ENCODE measurements around the gene RTN4R.
"Not testable (repeated sequence)": the region's sequence is repeated elsewhere in the genome, so short reads cannot be mapped to it uniquely, and the experiment has no call there.

Gene RTN4R

GRCh38 chr22:20268279-20269012 lies at the start of gene RTN4R:
TSS of gene RTN4R (minus strand) at chr22:20268318. CDS start at chr22:20268092, 226 bp downstream.
- H3K4me3 ChIP-seq (ENCODE audit: low read depth, low read length), result peak within 1 kb of the TSS; percentile 61
- TF ChIP-seq CTCF (IDR thresholded peaks at IDR 0.05; ENCODE audit: low read depth, low read length) (peak; percentile 42), MYC (IDR thresholded peaks at IDR 0.05; ENCODE audit: low read depth, low read length) (no peak), MAX (IDR thresholded peaks at IDR 0.05; ENCODE audit: low read depth, low read length) (0 out of 2 replicates have a peak, but pooled peaks have one; percentile 8), POLR2A (IDR thresholded peaks at IDR 0.05; ENCODE audit: extremely low read depth, insufficient read length) (no peak)
- DNase-seq (ENCODE audit: low read depth), result peak; percentile 74

DNA sequence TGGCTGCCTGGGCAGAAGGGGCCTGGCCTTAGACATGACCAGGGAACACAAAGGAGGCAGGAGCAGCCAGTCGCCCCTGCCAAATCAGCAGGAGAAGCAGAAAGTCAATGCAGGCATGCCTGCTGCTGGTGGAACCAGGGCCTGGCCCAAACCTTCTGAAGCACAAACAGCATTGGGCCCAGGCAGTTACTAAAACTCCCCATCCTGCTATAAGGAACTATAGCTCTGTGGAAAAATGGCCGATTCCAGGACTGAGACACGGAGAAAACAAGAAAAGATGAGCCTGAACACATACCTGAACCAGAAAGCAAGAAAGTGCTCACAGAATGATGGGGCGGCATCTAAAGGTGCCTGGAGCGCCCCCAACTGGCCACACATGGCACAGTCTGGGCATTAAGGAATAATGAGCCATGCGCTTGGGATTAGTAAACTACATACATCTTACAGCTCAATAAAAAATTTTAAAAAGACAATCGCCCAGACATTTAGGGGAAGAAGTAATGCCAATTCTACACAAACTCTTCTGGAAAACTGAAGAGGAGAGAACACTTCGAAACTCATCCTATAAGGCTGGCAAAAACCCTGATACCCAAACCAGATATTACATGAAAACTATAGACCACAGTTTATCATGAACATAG lies 49.4 kb upstream of the RTN4R start:
- not testable (repeated sequence) for H3K4me3 ChIP-seq (ENCODE audit: low read depth, low read length)
- peak; percentile 39 for TF ChIP-seq CTCF (IDR thresholded peaks at IDR 0.05; ENCODE audit: low read depth, low read length)
- DNase-seq (ENCODE audit: low read depth), result peak; percentile 43

- DNase-seq (ENCODE audit: low read depth), result no peak
- no peak overlapping the region for H3K4me3 ChIP-seq (ENCODE audit: low read depth, low read length)
- TF ChIP-seq POLR2A (IDR thresholded peaks at IDR 0.05; ENCODE audit: extremely low read depth, insufficient read length) (no peak), MYC (IDR thresholded peaks at IDR 0.05; ENCODE audit: low read depth, low read length) (no peak), MAX (IDR thresholded peaks at IDR 0.05; ENCODE audit: low read depth, low read length) (no peak), CTCF (IDR thresholded peaks at IDR 0.05; ENCODE audit: low read depth, low read length) (no peak)
These were observed 48.8 kb upstream of the RTN4R start for GRCh38 chr22:20316844-20317401.

DNA sequence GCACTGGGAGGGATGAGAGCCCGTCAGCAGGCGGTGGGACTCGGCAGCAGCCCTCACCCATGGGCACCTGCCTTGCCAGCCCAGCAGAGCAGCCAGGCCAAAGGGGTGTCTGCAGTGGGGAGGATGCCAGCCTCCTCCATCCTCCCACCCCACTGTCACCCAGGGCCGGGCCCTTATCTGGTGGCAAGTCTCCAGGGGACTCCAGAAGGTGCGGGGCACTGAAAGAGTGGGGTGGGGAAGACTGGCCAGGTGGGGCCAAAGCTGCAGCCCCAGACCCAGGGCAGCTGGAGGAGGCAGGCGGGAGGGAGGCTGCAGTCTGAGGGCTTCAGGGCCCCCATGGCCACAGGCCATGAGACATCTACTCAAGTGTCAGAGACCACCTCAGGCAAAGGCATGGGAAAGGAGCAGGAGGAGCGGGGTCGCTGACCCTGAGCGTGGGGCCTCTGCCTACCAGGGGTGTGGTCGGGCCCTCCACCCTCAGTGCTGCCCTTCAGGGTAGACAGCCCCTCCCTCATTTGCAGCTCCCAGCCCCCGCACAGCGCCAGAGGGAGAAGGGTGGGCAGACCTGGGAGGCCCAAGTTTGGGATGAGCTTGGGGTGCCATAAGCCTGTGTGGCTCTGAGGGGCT lies 48.2 kb upstream of the RTN4R start:
- TF ChIP-seq MYC (IDR thresholded peaks at IDR 0.05; ENCODE audit: low read depth, low read length) (no peak), CTCF (IDR thresholded peaks at IDR 0.05; ENCODE audit: low read depth, low read length) (no peak), POLR2A (IDR thresholded peaks at IDR 0.05; ENCODE audit: extremely low read depth, insufficient read length) (no peak), MAX (IDR thresholded peaks at IDR 0.05; ENCODE audit: low read depth, low read length) (no peak)
- H3K4me3 ChIP-seq (ENCODE audit: low read depth, low read length), result no peak overlapping the region
- no peak for DNase-seq (ENCODE audit: low read depth)

GRCh38 chr22:20315337-20316216 lies 47.5 kb upstream of the RTN4R start:
- H3K4me3 ChIP-seq (ENCODE audit: low read depth, low read length), result no peak overlapping the region
- no peak for TF ChIP-seq CTCF (IDR thresholded peaks at IDR 0.05; ENCODE audit: low read depth, low read length)
- TF ChIP-seq POLR2A (IDR thresholded peaks at IDR 0.05; ENCODE audit: extremely low read depth, insufficient read length), result no peak
- no peak for TF ChIP-seq MAX (IDR thresholded peaks at IDR 0.05; ENCODE audit: low read depth, low read length)
- TF ChIP-seq MYC (IDR thresholded peaks at IDR 0.05; ENCODE audit: low read depth, low read length), result no peak
- DNase-seq (ENCODE audit: low read depth), result no peak

GRCh38 chr22:20314741-20315336 lies 46.7 kb upstream of the RTN4R start:
- H3K4me3 ChIP-seq (ENCODE audit: low read depth, low read length); DNase-seq (ENCODE audit: low read depth): not testable (repeated sequence)

- not testable (repeated sequence) for DNase-seq (ENCODE audit: low read depth); H3K4me3 ChIP-seq (ENCODE audit: low read depth, low read length)
These were observed 46.1 kb upstream of the RTN4R start for GRCh38 chr22:20314206-20314605.

All from NB4 (cell line).